H4 (cell line): Measurements from ENCODE around the gene UBAC1. TPM values are rescaled to one million over a fixed set of nuclear protein-coding genes. Genes with fewer than 3 reads are reported as not detected.

ENCODE experiments used
- DNase-seq: peaks from one replicate; pipeline ENCODE4 v3.0.0-alpha.2; 2015; ENCODE audit warnings: low spot score
- total RNA-seq: library from RNA; depleted of rRNA; stranded (reverse); fragments of >200 nt; shearing (Covaris generic); gene quantifications from 2 replicates; pipeline ENCODE4 v1.2.3, GENCODE V29; 2014

Gene UBAC1
- total RNA-seq, 1 experiment from 2014 or later: 35.2 TPM

DNA sequence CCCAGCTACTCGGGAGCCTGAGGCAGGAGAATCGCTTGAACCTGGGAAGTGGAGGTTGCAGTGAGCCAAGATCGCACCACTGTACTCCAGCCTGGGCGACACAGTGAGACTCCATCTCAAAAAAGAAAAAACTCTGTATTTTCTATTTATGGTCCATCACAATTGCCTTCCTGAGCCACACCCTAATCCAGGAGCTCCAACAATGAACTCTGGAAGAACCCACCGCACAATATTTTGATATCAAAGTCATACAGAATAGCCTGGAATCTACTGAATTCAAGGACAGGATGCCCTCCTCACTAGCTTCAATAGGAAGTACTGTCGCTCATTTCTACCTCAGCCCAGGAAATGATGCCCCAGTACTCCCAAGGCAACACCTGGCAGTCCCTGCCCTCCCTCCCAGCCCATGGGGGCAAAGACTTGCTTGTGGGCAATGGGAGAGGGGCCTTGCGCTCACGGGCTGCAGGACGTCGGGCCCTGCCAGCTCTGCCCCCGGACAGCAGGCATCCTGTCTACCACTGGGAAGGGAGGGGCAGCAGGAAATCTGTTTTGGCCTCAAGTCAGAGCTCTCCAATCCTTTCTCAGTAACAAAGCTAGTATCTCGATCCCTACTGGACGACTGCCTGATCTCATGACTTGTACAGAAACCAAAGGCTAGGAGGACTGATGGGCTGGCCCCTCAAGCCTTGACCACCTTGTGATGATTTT is 19.7 kb downstream of the UBAC1 start:
- DNase-seq: no peak

DNA sequence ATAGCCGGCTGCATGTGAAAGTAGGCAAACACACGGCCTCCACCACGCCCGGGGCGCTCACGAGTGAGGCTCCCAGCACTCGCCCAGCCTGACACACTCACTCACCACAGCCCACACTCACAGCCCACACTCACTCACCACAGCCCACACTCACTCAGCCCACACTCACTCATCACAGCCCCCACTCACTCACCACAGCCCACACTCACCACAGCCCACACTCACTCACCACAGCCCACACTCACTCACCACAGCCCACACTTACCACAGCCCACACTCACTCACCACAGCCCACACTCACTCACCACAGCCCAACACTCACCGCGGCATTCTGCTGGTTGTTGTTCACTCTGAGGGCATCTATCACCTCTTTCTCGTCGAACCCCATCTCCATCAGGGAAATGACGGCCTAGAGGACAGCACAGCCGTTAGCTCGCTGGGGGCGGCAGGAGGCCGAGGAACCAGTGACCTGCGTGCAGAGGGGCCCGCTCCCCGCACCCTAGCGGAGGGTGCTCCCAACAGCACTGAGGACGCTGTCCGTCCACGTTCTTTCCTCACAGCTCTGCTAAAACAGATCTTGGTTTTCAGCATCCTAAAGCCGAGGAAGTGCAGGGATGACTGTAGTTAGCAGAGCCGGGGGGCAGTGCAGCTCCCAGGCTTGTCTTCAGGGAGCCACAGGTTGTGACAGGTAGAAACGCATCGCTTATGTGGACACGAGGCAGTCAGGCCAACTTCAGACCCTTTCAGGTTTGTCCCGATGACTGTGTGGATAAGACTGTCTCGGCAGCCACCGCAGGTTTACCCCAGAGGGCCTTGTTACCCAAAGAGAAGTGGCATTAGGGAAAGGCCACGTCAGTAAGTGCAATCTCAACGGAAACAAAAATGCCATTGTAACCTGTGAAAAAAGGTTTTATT is 21.6 kb downstream of the UBAC1 start:
- DNase-seq: peak; percentile 26

DNA sequence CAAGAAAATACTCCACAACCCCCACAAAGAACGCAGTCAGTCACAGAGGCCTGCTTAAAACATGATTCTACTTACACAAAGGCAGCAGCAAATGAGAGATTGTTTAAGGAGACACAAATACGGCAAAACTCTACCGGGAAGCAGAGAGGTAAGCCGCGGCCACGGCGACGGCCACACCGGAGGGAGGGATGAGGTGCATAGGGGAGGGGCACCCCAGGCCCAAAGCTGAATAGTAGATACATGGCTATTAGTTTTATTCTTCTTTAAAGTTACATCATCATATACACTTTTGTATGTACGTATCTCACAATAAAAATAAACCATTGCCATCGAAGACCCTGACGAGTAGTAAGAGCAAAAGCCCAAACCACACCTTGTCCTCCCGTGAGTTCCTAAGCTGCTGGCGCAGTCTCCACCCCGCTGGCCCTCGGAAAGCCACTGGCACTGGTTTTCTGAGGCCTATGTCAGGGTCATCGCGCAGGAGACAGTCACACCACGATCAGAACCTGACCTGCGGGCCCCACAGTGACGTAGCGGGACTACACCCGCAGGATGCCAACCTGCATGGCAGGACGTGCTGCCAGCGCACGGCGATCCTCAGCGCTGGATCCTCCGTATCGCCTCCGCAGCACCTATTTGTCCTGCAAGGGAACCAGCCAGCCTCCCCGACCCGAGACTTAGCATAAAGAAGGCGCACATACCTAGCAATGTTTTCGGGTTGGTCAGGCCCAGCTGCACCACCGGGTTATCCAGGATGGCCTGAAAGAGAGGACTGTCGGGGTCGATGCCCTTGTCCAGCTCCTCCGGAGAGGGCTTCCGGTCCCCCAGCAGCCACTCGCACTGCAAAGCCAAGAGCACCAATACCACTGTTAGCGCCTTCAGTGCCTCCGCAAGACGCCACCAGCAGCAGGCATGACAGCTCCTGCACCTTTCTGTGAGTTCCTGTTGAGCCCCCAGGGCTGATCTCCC is 23.4 kb downstream of the UBAC1 start:
- no peak for DNase-seq

DNA sequence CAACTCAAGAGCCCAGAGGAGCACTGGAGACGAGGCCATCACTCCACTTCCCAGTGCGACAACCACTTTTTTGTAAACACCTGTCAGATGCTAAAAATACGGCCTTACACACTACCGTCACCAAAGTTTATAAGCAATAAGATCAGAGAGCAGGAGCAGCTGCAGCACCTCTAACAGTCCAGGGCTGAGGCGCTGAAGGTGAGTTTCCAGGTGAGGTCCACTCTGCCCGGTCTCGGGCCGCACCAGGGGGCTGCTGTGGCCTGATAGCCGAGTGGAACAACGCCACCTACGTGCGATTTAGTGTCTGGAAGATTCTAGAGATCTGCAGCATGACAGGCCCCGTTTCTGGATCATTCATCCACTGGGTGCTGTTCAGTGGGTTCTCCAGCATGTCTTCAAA is 28.1 kb downstream of the UBAC1 start:
- no peak for DNase-seq

DNA sequence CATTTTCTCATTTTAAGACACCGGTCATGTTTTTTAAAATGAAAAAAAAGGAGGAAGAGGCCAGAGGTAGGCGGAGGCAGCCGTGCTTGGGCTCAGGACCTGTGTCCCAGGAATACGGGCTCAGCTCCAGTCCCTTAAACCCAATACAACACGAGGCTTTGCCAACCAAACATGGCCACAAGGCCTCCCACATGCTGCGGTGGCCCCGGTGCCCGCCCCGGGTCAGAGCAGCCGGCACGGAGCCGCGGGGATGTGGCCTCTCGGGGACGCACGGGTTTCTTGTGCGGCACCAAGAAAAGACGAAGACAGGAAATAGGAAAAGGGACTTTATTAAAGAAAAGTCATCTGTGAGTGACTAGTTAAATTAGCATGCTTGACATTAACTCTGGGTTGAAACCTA is 28.5 kb downstream of the UBAC1 start:
- no peak for DNase-seq

DNA sequence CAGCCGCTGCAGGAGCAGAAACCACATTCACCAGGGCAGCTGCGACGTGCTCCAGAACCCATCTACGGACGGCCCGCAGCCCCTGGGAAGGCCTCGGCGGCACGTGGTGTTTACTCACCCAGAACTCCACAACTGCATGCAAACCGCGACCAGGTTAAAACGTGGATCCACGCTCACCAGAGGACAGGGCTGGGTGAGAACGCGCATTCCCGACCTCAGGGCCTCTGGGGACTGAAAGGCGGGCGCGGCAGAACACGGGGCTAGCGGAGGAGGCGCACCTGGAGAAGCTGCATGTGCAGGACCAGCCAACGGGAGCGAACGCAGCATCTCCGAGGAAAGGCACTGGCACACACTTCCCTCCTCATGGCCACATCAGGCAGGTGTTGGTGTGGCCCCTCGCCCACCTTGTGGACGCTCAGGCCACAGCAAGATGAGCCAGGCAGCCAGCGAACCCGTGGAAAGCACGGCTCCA is 29.8 kb downstream of the UBAC1 start:
- no peak for DNase-seq

DNA sequence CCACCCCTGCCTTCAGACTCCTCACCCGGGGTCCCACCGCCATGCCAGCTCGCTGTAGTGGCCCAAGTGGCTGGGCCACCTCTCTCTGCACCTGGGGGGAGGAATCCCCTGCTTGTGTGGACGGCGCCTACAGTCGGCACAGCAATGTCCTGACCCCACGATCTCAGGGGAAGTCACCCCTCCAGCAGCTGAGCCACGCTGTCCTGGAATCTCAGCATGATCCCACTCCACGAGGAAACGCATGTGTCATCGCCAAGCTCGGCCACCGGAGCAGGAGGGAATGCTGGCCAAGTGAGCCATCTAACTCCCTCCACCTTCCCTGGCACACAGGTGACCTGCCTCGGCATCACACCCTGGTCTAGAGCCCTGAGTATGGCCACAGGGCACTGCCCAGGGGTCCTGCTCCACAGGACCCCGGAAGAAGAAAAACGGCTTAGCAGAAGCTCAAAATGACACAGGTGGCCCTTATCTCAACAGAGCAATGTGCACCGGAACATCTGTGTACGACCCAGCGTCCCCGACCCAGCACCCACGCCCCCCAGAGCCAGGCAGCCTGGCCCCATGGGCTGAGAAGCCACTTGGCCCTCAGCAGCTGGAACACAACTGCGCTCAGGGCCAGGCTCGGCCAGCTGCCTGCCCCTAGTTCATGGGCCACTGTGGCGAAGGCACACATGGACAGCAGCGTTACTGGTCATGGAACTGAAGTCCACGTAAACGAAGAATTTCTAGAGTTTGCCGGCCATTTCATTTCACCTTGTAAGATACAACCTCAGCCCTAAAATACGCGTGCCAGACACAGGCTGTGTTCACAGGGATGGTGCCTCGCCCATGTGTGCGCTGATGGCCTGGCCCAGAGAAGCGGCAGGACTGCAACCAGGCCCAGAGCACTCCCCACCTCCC is 30.5 kb downstream of the UBAC1 start:
- no peak for DNase-seq

DNA sequence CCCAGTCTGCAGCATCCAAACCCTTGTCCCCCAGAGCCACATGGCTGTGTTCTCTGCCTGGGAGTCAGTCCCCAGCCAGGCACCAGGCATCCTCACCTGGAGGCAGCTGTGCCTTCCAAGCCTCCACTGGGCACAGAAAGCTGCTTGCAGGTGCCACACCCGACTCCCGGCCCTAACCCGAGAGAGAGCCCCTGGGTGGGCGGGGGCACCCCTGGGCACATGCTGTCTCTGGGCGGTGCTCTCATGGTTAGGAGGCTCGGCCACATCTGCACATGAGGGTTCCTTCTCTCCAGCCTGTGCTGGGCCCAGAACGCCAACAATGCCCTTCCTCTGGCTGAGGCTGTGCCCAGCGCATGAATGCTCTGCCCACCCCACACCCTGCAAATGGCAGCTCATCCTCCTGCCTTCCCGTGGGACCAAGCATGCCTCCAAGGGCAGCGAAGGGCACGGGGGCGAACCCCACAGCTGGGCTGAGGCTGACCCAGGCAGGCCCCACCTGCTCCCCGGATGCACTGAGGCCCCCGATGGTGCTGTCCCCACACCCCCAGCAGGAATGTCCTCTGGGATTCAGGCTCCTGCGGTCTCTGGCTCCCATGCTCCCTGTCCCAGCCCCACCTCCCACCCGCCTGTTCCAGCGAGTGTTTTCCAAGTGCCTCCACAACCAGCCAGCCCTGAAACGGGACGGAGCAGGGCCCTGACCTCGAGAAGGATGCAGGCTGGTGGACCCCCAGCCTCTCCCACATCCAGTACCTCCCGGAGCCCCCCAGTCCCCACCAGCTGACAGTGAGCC is 31.3 kb downstream of the UBAC1 start:
- DNase-seq: no peak

DNA sequence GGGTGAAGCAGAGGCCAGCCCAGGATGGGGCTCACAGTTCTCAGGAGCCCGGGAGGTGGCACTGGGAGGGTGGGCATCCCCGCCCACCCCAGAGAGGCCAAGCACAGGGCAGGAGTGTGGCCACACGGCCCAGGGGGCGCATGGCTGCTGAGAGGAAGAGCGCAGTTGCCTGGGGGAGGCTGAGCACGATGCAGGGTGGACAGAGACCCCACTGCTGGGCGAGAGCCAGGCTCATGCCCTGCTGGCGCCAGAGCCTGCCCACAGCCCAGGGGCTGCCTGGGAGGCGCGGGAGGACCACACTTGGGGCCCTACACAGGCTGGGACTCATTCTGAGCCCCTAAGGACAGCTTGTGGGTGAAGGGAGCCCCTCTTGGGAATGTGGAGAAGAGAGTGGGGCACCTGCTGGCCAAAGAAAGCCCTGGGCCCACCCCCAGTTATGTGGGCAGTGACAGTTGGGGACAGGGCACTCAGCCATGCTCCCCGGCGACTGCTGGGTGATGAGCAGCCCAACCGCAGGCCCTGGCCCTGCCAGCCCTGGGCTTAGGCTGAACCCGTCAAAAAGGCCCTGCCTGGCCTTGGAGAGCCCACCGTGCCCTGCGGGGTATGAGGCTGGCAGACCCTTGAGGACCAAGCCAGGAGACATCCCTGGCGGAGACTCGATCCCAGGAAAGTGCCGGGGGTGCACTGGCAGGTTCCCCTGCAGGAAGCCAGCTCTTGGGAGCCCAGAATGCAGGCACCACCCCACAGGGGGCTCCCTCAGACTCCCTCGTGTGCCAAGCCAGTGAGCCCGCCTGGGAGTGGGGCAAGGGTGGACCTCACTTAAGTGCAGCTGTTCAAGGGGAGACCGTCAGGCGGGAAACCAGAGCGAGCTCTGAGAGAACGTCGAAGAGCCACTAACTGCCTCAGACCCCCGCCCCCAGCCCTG is 32.2 kb downstream of the UBAC1 start:
- DNase-seq: no peak

DNA sequence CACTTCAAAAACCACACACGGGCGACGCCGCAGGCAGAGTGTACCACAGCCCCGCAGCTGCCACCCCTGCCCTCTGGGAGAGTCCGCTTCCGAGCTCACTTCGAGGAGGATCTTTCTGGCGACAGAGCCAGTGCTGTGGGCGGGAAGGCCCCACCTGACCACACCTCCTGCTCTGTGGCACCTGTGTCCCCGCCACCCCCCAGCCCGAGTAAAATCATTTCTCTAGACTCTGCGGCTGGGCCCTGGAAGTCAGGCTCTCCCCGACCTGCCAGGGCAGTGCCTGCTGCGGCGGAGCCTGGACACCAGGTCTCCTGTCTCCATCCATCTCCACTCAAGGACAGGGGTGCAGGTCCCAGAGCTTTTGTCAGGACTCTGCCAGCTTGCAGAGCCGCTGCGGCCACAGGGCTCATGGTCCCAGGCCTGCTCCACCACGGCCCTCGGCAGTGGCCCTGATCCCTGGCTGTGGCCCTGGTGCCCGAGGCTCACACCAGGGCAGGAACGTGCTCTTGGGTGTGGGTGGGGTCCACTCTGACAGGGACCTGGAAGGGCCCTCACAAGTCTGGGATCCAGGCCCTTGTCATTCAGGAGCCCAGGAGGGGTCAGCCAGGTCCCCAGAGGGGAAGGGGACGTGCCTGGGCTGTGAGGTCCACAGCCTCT is 33.0 kb downstream of the UBAC1 start:
- no peak for DNase-seq

DNA sequence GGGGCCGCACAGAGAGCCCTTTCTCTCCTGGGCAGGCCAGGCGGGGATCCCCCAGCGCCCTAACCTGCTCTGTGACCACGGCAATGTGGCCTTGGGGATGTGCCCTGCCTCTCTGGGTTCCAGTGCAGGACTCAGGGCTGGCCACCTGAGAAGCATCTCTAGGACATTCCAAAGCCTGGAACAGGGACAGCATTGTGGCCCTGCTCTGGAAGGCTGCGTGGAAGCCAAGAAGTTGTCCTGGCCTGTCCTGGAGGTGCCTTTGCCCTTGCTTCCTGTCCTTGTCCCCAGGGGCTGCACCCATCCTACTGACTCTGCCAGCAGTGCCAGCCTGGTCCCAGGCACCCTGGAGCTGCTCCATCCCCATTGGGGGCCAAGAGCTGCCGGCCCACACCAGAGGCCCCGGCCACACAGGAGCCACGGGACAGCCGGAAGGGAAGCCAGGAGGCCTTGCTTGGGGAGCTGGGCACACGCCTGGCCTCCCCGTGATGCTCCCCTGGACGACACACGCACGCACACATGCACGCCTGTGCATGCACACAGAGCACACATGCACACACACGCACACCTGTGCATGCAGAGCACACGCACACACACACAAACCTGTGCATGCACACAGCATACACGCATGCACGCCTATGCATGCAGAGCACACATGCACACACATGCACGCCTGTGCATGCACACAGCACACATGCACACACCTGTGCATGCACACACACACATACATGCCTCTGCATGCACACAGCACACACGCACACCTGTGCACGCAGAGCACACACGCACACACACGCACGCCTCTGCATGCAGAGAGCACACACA is 33.8 kb downstream of the UBAC1 start:
- no peak for DNase-seq

DNA sequence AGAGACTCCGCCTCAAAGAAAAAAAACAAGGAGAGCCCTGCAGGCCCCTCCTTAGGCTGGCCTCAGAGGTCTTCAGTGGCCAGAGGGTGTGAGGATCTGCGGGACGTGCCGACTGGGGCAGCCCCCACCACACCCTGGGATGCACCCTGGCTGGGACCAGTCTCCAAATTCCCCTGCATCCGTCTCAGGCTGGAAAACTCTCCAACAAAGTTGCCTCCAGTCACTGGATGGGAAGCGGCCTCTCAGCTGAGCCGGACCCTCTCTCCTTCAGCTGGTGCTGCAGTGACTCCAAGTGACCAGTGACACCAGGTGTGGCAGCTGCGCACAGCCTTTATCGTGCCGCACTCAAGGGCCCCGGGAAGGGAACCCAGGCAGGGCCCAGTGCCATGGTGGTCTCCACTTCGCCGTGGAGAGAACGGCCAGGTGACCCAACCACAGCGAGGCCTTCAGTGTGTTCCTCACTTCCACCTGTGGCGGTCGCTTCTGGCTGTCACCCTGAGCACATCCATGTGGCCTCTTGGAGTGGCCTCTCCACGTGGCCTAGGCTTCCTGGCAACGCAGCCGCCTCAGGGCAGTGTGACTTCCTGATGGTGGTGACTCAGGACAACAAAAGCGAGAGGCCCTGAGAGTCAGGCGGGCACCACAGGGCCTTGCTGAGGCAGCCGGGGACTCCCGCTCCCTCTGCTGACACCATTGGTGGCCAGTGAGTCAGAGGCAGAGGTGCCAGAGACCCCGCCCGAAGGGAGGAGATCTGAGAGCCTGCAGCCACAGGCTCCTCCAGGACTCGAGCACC is 34.6 kb downstream of the UBAC1 start:
- peak; percentile 96 for DNase-seq

DNA sequence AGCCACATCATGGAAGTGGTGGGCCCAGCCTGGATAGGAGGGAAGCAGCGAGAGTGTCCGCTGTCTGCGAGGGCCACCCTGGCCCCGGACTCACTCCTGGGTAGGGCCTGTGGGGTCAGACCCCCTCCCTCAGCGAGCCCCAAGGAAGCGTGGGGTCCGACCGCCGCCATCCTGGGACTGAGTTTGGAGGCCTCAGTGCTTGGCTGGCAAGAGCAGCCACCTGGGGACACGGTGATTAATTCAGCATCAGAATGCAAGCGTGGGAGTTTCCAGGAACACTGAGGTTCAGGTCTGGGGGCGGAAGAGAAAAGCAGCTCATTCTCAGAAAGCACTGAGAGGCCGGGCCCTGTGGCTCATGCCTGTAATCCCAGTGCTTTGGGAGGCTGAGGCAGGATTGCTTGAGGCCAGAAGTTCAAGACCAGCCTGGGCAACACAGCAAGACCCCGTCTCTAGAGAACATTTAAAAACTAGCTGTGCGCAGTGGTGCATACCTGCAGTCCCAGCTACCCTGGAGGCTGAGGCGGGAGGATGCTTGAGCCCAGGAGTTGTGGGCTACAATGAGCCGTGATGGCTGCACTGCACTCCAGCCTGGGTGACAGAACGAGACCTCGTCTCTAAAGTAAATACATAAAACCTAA is 35.6 kb downstream of the UBAC1 start:
- DNase-seq: no peak

DNA sequence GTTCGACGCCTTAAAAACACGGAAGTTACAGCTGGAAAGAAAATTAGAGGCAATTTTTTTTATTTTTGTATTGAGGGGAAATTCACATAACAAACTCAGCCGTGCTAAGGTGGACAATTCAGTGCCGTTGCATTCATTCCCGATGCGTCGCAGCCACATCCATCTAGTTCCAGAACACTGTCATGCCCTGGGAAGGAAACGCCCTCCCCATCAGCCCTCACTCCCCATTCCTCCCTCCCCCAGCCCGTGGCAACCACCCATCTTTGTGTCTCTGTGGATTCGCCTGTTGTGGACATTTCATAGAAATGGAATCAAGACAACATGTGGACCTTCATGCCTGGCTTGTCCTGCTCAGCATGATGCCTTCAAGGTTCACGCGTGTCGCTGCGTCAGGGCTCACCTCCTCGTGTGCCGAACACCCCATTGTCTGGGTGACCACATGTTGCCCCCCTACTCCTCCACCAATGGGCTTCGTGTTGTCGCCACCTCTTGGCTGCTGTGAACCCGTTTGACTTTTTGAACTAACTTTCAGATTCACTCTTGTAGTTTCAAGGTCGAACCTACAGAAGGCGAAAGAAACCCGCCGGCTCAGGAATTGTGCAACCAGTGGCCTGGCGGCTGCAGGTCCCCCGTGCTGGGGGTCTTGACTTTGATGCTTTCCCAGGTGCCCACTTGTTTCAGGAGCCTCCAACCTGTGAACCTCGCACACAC is 36.4 kb downstream of the UBAC1 start:
- DNase-seq: no peak

DNA sequence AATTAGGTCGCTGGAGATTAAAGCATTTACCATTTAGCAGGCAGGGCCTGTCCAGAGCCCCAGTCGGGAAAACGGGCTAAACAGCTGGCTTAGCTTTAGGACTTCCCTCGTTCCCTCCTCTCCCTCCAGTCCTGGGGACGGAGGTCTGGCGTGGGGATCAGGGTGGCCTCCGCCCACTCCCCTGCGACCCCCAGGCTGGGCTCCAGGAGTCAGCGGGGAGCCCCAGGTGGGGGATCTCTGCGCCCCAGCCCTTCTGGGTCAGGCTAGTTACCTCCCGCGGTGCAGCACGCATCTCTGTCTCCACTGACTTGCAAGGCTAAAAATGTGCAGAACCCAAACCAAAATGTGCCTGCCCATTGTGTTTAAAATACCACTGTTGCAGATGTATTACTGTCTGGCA is 37.7 kb downstream of the UBAC1 start:
- DNase-seq: no peak
